GM12874 (cell line): ENCODE measurements around the gene TMEM54.

Experiments used
- TF ChIP-seq, protein P1 (sequence below): IDR thresholded peaks from 2 replicates; pipeline ENCODE4 v1.5.1; 2011; ENCODE audit warnings: low read depth, mild to moderate bottlenecking, control low read depth, low read length, moderate library complexity; ENCODE audit not compliant: insufficient read depth

TMEM54 gene

DNA sequence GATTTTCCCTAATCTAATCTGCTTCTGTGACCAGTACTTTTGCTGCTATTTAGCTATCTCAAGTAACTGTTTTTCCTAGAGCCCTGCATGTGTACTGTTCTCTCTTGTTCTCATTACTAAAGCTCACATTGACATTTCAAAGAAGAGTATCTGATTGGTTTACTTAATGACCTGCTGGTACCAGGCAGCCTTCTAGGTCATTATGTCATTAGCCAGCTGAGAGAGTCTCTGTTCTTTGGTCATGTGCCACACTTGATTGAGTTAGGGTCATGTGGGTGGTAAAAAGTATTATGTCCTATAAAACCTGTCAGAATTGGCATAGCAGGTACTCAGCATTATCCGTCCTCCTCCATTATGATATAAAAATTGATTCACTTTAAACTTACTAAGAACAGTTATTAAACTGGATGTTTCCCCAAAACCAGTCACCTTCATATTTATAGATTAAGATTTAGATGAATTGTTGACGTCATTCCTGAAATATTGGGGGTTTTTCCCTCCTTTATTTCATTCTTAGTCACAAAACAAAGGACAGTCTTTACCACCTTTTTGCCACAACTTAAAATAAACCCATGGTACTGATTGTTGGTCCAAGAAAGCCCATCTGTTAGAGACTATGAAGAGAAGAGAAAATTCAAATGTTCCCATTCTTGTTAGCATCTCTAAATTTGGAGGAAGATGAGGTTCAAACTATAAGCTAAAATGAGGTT is 52.7 kb downstream of the TMEM54 start:
- TF ChIP-seq, protein P1, sequence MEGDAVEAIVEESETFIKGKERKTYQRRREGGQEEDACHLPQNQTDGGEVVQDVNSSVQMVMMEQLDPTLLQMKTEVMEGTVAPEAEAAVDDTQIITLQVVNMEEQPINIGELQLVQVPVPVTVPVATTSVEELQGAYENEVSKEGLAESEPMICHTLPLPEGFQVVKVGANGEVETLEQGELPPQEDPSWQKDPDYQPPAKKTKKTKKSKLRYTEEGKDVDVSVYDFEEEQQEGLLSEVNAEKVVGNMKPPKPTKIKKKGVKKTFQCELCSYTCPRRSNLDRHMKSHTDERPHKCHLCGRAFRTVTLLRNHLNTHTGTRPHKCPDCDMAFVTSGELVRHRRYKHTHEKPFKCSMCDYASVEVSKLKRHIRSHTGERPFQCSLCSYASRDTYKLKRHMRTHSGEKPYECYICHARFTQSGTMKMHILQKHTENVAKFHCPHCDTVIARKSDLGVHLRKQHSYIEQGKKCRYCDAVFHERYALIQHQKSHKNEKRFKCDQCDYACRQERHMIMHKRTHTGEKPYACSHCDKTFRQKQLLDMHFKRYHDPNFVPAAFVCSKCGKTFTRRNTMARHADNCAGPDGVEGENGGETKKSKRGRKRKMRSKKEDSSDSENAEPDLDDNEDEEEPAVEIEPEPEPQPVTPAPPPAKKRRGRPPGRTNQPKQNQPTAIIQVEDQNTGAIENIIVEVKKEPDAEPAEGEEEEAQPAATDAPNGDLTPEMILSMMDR, result no peak
